ENCODE measurements around the gene KCTD20.

The KCTD20 gene

DNA sequence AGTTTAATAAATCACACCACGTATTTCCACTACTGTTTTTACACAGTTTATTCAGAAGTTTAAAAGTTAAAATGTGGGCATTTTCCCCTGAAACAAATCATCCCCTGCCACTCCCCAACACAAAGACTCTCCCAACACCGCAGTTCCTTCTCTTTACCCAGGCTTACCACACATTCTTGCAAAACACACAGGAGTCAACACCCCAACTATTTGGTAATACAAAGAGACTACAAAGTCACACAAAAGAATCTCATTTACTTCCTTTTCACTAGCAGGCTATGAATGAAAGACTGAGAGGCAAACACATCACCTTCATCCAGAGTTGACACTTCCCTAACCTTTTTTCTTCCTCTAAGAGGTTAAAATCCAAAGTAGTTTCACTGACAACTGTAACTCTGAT, 51.1 kb downstream of the KCTD20 start:
- no peak for DNase-seq
- no peak for TF ChIP-seq POLR2A (IDR thresholded peaks at IDR 0.05; ENCODE audit: low read length)
- TF ChIP-seq GATA1 (IDR thresholded peaks at IDR 0.05; ENCODE audit: low read depth, low read length): no peak

DNA sequence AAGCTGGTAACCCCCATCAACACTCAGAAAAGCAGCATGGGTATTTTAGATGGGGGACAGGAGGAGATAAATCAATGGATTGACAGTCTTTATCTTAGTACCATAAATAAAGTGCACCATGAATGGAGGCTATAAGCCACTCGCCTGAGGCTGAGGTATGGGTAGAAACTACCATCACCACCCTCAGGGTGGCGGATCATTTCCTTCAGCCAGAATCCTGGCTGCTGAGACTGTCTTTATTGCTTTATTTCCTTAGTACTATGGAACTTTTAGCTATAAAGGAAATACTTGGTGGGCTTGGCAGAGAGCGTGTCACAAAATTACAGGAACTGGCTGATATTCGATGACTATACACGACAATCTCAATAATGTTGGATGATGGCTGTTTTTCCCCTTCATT, 52.3 kb downstream of the KCTD20 start:
- TF ChIP-seq POLR2A (IDR thresholded peaks at IDR 0.05; ENCODE audit: low read length) (no peak), GATA1 (IDR thresholded peaks at IDR 0.05; ENCODE audit: low read depth, low read length) (no peak)
- DNase-seq: no peak

DNA sequence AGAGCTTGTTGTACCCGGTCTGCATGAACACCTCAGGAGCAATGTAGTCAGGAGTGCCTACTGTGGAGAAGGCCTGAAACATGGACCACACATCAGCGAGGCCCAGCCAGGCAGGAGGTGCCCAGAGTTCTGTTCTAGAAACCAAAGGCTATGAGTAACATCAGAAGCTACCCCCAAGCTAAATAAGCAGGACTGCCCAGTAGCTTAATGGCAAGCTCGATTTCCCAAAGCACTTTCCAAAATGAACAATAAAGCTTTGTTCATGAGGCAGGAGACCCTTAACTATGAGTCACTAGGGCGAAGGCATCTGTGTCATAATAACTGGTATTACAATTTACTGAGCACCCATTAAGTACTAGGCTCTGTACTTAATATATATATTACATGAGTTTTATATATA, 57.1 kb downstream of the KCTD20 start:
- no peak for TF ChIP-seq GATA1 (IDR thresholded peaks at IDR 0.05; ENCODE audit: low read depth, low read length)
- no peak for TF ChIP-seq POLR2A (IDR thresholded peaks at IDR 0.05; ENCODE audit: low read length)
- no peak for DNase-seq

DNA sequence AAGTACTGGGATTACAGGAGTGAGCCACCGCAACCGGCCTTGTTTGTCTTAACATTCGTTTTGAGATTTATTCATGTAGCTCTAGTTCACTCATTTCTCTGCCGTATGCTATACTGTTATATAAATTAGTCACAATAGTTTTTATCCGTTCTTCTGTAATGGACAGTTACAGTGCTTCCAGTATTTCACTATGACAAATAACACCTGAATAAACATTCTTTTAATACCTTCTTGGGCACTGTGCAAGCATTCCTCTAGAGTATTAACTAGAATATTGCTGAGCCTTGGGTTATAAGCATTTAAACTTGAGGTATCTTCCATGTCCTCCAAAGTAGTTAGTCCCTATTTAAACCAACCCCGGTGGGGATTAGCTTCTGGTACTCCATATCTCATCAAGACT, 58.9 kb downstream of the KCTD20 start:
- no peak for TF ChIP-seq POLR2A (IDR thresholded peaks at IDR 0.05; ENCODE audit: low read length)
- TF ChIP-seq GATA1 (IDR thresholded peaks at IDR 0.05; ENCODE audit: low read depth, low read length): no peak
- DNase-seq: no peak

DNA sequence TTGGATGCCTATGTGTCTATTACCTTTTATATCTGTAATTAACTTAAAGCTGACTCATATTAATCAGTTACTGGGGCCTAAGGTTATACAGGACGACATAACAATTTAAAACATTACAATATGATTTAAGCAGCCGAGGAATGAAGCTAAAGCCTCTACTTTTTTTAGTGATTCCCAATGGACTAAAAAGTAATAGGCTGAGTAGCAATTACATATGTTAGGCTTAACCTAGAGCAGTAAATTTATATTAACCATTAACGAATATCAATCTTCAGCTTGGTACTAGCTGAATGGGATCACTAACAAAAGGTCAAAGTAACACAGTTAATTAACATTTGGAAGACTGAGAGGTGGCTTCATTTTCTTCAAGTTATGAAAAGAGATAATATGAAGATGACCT, 61.4 kb downstream of the KCTD20 start:
- TF ChIP-seq GATA1 (IDR thresholded peaks at IDR 0.05; ENCODE audit: low read depth, low read length) (no peak), POLR2A (IDR thresholded peaks at IDR 0.05; ENCODE audit: low read length) (no peak)
- no peak for DNase-seq

DNA sequence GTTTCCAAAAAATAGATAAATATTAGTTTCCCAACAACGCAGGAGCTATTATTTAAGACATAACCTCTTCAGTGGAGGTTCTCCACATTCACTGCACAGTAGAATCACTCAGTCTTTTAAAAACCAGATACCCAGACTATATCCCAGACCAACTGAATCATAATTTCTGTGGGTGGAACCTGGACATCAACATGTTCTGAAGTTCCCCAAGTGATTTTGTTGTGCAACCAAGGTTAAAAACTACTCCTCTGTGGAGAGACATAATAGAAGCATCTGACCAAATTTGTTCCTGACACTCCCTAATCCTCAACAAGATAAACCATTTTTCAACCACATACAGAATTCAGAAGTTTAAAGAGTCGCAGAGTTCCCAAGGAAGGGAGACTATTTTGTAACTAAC, 62.2 kb downstream of the KCTD20 start:
- TF ChIP-seq POLR2A (IDR thresholded peaks at IDR 0.05; ENCODE audit: low read length) (no peak), GATA1 (IDR thresholded peaks at IDR 0.05; ENCODE audit: low read depth, low read length) (no peak)
- DNase-seq: no peak

DNA sequence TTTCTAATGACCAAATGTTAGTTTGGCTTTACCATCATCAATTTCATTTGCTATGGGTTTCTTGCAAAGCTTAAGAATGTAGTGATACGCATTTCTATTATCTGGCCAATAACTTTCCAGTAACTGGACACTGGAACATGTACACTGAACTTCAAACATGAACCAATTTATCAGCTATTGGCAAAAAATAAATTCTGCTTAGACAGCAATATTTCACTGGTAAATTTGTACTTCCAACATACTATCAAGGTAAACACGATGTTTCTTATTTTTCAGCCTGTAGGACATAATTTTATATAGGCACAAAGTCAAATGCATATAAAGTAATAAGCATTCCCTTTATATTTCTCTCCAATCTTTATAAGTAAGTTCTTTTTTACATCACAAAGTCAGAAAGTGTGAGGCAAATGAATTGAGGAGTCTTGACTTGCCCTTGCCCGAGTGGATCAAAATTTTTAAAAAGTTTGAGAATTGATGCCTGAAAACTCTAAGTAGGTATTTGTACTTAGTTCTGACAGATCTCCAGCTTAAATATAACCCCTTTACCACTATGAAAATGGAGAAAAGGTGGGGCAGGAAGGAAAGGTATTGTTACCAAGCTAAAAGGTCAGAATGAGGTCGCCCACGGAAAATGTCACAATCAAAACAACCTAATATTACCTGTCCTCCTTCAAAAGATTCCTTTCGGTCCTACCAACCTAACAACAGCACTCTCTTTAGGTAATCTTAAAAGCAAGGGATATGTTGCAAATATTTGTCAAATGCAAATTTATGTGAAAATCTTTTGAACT, 63.1 kb downstream of the KCTD20 start:
- no peak for DNase-seq
- TF ChIP-seq POLR2A (IDR thresholded peaks at IDR 0.05; ENCODE audit: low read length) (no peak), GATA1 (IDR thresholded peaks at IDR 0.05; ENCODE audit: low read depth, low read length) (no peak)

DNA sequence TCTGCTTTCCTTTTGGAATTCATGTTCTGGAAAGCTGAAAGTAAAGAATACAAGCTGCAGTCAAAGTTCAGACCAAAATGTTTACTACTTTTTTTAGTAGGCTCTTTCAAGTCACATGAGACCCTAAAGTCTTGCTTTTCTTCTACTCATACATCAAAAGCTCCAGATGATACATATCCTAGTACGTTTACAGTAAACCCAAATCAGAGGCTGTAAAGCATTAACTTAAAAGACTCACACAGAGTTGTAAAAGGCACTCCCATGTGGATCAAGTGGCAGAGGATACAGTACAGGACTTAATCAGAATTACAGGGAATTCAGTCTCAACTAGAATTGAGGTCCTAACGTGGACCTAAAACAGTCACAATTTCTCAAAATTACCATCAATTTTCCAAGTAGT, 63.8 kb downstream of the KCTD20 start:
- DNase-seq: no peak
- TF ChIP-seq GATA1 (IDR thresholded peaks at IDR 0.05; ENCODE audit: low read depth, low read length) (no peak), POLR2A (IDR thresholded peaks at IDR 0.05; ENCODE audit: low read length) (no peak)

DNA sequence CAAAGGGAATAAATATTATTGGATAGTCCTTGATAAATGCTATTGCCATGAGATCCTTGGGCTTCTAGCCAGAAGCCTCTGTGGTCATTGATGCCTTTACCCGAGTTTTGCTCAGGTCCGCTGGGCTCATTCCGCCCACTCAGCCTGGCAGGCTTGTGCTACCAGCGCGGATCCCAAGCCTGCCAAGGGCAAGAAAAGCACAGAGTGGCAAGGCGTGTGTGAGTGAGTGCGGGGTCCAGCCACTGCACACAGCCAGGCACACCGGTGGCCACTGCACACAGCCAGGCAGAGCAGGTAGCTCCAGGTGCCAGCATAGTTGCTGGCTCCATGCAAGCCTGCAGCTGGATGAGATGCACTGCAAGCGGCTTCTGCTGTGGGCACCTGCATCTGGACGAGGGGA, 65.7 kb downstream of the KCTD20 start:
- no peak for DNase-seq
- TF ChIP-seq GATA1 (IDR thresholded peaks at IDR 0.05; ENCODE audit: low read depth, low read length): no peak
- no peak for TF ChIP-seq POLR2A (IDR thresholded peaks at IDR 0.05; ENCODE audit: low read length)

DNA sequence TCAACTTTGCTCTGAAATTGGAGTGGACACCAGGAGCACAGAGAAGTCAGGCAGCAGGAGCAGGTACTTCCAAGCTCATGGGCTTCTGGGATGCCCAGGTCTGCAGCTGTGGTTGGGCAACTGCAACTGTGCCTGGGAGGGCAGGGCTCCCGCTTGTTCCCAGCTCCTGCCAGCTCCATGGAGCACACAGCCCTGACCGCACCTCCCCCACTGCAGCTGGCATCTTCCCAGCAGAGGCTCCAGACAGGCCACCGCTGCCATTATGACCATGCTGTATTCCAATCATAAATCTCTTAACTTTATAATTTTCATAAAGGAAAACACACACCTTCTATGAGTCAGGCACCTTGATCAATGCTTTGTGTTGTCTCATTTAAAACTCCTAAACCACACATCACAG, 67.6 kb downstream of the KCTD20 start:
- no peak for DNase-seq
- no peak for TF ChIP-seq POLR2A (IDR thresholded peaks at IDR 0.05; ENCODE audit: low read length)
- no peak for TF ChIP-seq GATA1 (IDR thresholded peaks at IDR 0.05; ENCODE audit: low read depth, low read length)

DNA sequence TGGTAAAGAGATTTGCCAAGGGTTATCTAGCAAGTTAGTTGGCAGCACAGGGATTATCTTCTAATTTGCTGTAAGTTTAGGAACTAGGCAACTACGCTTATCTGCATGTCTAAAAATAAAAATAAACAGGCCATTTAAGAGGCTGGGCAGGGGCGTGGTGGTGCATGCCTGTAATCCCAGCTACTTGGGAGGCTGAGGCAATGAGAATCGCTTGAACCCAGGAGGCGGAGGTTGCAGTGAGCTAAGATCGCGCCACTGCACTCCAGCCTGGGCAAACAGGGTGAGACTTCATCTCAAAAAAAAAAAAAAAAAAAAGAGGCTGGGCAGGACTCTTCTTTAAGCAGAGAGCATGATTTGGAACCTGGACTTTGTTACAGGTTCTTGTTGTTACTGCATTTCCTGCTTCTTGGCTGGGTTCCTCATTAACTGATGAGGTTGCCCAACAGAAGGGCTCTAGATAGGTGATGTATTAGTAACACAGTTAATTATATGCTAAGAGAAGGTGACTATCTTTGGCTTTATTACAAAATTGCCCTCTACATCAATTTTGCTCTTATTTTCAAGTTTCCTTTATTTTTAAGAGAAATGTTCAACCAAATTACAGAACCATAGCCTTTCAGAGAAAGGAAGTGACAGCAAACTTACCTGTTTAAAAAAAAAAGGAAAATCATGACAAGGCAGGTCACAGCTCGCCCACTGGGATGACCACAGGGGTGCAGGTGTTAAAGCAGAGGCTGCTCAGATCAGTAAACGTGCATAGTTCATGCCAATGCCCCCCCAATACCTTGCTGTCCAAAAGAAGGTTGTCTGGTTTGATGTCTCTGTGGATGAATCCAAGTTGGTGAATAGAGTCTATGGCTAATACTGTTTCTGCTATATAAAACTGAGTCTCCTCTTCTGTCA, 72.0 kb downstream of the KCTD20 start:
- DNase-seq: no peak
- TF ChIP-seq GATA1 (IDR thresholded peaks at IDR 0.05; ENCODE audit: low read depth, low read length): no peak
- TF ChIP-seq POLR2A (IDR thresholded peaks at IDR 0.05; ENCODE audit: low read length): no peak

DNA sequence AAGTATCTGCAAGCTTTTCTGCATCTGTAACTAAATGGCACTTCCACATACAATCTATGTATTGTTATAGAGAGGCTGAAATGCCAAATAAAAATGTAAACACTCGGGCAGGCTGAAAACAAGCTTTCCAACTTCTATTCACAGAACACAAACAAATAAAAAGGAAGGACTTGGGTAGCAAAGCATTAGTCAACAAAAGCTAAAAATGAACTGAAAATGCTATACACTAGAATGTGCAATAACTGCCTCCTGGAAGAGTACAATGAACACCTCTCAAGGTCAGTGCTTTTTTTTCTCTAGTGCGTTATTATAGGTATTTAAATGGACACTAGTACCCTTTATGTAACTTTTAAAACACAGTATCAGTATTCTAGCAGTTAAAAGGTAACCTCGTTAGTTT, 73.0 kb downstream of the KCTD20 start:
- TF ChIP-seq GATA1 (IDR thresholded peaks at IDR 0.05; ENCODE audit: low read depth, low read length) (no peak), POLR2A (IDR thresholded peaks at IDR 0.05; ENCODE audit: low read length) (no peak)
- DNase-seq: no peak

DNA sequence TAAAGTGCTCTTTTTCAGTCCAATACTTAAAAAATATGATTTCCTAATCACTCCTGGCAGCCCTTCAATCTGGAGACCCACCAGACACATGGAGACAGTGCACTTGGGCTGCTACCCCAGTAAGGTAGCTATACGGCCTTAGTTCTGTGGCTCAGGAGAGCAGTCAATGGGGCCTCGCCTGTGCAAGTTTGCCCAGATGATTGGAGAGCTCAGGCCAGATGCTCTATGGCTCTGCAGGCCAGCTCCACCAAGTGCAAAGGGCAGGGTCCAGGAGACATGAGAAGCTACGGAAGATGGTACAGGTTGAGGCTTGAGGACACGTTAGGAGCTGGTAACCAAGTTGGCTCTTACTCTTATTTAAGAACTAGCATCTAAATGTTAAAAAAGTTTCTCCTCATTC, 73.8 kb downstream of the KCTD20 start:
- DNase-seq: no peak
- TF ChIP-seq GATA1 (IDR thresholded peaks at IDR 0.05; ENCODE audit: low read depth, low read length) (no peak), POLR2A (IDR thresholded peaks at IDR 0.05; ENCODE audit: low read length) (no peak)

DNA sequence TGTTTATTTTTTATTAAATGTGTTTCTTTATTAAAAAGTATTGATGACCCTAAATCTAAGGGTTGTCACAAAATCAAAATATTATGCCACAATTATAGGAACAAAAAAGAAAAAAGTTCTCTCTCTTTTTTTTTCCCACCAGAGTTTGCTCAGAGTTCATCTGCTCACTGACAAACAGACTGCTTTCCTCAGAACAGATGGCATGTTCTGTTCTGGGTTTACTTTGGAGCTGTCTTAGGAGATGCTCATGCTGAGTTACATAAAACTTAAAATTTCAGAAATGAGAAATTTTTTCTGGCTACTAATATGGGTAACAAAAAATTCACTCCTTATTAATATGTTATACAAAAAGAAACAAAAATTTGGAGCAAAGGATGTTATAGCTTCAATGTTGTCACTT, 74.2 kb downstream of the KCTD20 start:
- TF ChIP-seq POLR2A (IDR thresholded peaks at IDR 0.05; ENCODE audit: low read length) (no peak), GATA1 (IDR thresholded peaks at IDR 0.05; ENCODE audit: low read depth, low read length) (no peak)
- no peak for DNase-seq

DNA sequence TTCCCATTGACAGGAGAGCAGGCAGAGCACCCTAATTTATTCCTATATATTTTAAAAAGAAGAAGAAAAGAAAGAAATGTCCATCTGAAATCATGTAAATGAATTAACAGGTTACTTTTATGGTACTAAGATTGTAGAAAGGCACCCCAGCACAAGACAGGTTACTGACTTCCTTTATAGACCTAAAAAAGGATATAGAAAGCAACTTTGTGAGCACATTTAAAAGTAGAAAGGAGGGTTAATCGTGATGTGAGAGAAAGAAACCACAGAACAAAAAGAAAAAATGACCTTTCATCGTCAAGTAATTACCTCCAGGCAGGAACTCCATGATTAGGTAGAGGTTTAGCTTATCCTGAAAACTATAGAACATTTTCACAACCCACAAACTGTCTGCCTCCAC, 74.6 kb downstream of the KCTD20 start:
- TF ChIP-seq GATA1 (IDR thresholded peaks at IDR 0.05; ENCODE audit: low read depth, low read length) (no peak), POLR2A (IDR thresholded peaks at IDR 0.05; ENCODE audit: low read length) (no peak)
- no peak for DNase-seq
